Stimulated activated CD8-positive, alpha-beta memory T cell treated with anti-CD3 and anti-CD28 coated beads, Interleukin-12 subunit alpha, Interleukin-12 subunit beta, amount 100 ng/mL, for 24 hours (primary cell): Measurements from ENCODE around the gene SLC41A3.
"Not testable (repeated sequence)": the region's sequence is repeated elsewhere in the genome, so short reads cannot be mapped to it uniquely, and the experiment has no call there.

Experiments used
- DNase-seq: peaks from one replicate; pipeline ENCODE4 v3.0.0-alpha.2; 2020; ENCODE audit errors: extremely low read depth

SLC41A3 gene

GRCh38 chr3:126082362-126083137, 1.4 kb downstream of the SLC41A3 start:
- DNase-seq = no peak

GRCh38 chr3:126081618-126082361, 2.1 kb downstream of the SLC41A3 start:
- DNase-seq = no peak

DNA sequence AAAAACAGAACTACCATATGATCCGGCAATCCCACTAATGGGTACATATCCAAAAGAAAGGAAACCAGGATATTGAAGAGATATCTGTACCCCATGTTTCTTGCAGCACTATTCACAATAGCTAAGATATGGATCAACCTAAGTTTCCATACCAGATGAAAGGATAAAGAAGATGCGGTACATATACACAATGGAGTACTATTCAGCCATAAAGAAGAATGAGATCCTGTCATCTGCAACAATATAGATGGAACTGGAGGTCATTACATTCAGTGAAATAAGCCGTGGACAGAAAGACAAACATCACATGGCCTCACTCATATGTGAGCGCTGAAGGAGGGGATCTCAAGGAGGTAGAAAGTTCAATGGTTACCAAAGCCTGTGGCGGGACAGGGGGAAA, 3.0 kb downstream of the SLC41A3 start:
- no peak for DNase-seq

DNA sequence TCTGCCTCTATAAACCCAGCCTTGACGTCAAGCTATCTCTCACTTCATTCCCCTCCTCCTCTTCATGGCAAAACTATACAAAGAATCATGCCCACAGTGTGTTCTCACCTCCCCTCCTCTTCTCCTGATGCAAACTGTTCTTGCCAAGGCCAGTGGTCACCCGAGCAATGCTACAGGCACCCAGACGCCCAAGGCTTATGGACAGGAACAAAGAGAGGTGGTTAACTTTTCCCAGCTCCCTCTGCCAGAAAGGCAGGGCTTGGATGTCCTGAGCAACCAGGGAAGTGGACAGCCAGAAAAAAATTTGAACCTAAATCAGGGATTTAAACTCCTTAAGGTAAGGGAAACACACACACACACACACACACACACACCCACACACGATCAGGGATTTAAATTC, 5.1 kb downstream of the SLC41A3 start:
- DNase-seq = no peak

- DNase-seq = no peak
These were observed 6.2 kb downstream of the SLC41A3 start for GRCh38 chr3:126077754-126078153.

- DNase-seq = no peak
These were observed 7.8 kb downstream of the SLC41A3 start for GRCh38 chr3:126076140-126076539.

- no peak for DNase-seq
These were observed 13.8 kb downstream of the SLC41A3 start for GRCh38 chr3:126070146-126070545.

DNA sequence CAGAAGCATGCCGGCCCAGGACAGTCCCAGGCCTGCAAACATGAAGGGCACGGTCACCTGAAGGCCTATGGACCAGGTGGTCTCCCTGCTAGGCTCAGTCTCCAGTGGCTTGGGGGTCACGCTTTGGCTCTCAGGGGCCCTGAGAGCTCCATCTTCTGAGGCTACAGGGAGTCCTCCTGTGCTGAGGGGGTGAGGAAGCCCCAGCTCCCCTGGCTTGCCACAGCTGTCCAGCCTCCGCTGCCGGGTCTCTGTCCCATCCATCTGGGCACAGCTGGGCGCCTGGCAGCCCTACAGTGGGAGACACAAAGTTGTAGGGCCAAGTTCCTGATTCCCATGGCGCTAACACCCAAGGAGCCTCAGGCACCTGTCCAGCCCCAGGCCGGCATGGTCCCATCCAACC, 16.0 kb downstream of the SLC41A3 start:
- DNase-seq = no peak

GRCh38 chr3:126066676-126067075, 17.2 kb downstream of the SLC41A3 start:
- not testable (repeated sequence) for DNase-seq

DNA sequence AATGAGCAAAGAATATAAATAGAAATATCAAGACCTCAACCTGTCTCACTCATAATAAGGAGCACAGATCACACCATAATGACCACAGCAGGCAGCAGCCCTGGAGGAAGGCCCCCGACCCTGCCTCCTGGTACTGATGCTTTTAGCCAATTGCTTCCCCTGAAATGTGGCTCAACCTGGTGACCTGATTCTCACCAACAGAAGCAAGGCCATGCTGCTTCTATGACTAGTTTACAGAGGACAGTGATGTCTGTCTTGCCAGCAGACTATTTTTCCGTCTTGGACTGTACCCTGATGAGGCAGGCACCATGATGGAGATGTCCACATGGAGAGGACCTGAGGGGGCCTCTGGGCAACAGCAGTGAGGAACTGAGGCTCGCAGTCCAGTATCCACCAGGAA, 18.0 kb downstream of the SLC41A3 start:
- no peak for DNase-seq

- no peak for DNase-seq
These were observed 19.2 kb downstream of the SLC41A3 start for GRCh38 chr3:126064627-126065258.

GRCh38 chr3:126063358-126063965, 20.5 kb downstream of the SLC41A3 start:
- DNase-seq = no peak

- DNase-seq = no peak
These were observed 22.5 kb downstream of the SLC41A3 start for GRCh38 chr3:126061301-126062032.

DNA sequence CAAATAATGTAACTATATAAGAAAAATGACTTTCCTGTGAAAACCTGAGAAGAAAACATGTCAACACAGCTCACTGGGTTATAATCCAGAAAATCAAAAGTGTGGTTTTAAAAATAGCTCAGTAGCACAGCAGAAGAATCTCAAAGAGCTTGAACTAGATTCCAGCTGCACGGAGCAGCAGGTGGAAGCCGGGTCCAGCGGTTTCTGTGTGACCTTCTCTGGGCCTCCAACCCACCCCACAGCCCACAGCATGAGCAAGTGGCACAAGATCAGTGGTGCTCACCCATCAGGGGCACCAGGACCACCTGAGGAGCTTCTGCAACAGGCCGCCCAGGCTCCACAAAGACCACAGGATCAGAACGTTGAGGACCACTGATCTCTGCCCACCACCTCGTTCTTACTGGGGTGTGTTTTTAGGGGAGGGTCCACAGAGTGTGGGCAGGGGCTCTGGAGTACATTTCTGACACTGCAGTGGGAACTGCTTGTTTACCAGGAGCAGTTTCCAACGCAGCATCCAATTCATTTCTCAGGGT, 23.2 kb downstream of the SLC41A3 start:
- no peak for DNase-seq

DNA sequence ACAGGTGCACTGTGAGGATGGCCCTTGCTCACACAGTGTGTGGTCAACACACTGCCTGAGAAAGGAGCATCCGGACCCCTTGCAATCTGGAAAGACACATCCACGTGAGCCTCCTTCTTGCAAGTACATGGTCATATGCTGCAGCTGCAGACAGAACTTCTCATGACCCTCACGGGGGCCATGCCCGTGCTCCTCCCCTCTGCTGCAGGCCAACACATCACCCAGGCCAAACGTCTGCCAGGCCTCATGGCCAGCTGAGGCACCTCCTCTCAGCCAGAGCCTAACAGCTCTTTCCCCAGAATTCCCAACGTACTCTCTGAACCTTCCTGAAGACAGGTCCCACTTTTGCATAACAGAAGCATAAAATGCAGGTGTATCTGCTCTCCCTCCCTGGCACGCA, 25.3 kb downstream of the SLC41A3 start:
- no peak for DNase-seq

DNA sequence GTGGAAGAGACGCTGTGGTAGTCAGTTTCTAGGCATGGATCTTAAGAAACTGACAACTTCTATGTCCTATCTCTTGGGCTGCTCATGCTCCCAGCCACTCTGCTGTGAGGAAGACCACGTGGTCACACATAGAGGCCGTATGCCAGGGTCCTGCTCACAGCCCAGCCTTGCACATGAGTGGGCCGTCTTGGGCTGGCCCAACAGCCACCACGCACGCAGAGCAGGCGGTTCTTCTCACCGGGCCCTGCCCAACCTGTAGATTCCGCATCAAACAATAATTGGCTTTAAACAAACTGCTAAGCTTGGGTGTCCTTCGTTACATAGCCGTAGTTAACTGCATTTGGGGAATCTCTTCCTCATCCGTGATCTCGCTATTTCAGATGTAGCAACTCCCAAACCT, 26.0 kb downstream of the SLC41A3 start:
- DNase-seq = no peak

DNA sequence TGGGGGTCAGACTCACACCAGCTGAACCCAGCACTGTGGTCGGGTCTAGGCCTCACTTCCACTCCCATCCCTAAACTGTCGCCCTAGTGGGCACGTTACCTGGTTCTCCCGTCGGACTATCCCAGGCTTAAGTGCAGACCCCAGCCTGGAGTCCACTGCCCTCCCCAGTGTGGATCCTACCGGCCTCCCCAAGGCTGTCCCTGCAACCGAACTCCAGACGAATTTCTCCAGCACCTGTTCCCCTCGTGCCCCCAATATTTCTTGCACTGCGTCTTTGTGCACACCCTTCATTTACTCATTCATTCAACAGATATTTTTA, 26.5 kb downstream of the SLC41A3 start:
- DNase-seq = no peak

DNA sequence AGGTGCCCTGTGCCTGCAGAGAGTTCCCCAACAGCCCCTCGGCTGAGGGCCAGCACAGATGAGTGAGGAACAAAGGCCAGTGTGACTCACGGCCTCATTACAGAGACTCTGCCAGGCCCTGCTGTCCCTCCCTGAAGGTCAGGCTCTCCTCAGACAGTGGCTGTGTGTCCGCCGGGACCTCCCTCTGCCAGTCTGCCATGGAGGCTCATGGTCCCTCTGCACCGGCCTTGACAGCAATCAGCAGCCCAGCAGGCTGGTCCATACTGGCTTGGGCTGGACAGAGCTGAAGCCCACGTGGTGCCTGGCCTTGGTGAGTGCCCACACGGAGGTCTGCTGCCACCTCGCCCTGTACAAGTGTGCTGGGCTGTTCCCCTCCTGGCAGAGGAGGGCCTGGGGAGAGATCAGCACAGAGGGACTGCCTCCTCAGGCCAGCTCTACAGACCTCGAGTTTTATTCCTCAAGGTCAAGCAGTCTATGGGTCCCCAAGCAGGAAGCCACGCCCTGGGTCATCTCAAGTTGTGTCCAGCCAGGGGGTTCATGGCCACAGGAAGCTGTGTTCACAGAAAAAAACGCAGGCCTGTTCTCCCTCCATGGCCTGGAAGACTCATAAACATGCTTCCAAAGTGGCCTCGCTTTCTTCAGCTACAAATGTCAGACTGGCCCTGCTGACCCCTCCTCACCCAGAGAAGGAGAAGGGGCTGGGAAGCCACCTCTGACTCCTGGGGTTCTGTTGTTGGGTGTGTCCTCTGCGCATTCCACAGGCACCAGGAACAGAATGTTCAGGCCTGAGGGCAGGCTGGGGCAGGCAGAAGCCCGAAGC, 27.0 kb downstream of the SLC41A3 start:
- no peak for DNase-seq

DNA sequence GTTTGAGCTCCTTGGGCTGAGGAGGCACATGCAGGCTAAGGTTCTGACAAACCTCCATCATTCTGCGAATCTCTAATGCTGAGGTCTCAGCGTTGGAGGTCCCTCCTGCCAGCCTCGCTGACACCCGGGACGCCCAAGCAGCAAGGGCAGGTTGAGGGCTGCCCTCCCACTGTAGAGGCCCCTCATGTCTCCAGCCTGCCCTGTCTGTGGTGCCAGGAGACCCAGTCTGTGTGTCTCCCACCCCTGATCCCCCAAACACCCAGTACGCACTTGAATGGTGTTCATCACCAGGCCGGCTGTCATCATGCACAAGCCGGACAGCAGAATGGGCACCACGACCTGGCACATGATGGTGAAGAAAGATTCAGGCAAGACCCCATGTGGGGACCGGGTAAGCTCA, 27.8 kb downstream of the SLC41A3 start:
- DNase-seq = no peak

DNA sequence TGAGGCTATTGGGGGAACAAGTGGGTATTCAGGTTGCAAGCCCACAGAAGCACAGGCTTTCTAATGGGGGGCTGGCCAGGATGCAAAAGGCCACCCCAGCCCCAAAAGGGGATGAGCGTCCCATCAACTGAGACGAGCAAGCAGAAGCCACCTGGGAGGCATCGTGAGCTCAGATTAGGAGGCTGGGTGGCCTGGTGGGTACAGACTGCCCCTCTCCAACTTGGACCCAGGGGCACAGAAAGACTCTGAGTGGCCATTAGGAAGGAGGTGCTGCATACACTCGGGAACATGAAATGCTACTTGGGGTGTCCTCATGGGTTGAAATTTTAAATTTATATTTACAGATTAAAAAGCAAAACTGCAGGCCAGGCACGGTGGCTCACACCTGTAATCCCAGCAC, 29.1 kb downstream of the SLC41A3 start:
- no peak for DNase-seq
